HepG2 (cell line): Measurements from ENCODE around the gene CCDC106. TPM values are rescaled to one million over a fixed set of nuclear protein-coding genes. Genes with fewer than 3 reads are reported as not detected.
A peak's percentile ranks its signal among the peaks of the same experiment; 100 is the strongest.

ENCODE experiments used
- AKNA ChIP-seq: sonication (generic); formaldehyde crosslinking; IDR thresholded peaks from 2 replicates; pipeline ENCODE4 v1.4.0; 2020; ENCODE audit warnings: missing genetic modification reagents, borderline replicate concordance
- ATF2 ChIP-seq: sonication (generic); formaldehyde crosslinking; IDR thresholded peaks from 2 replicates; pipeline ENCODE4 v1.4.0; 2020; ENCODE audit warnings: missing genetic modification reagents
- MIER3 ChIP-seq: IDR thresholded peaks from 2 replicates; pipeline ENCODE4 v1.6.1; 2016; ENCODE audit warnings: missing compliant biosample characterization, borderline replicate concordance
- NCOA2 ChIP-seq: sonication (generic); formaldehyde crosslinking; IDR thresholded peaks from 2 replicates; pipeline ENCODE4 v1.8.0; 2022; ENCODE audit warnings: inconsistent platforms
- PTBP1 ChIP-seq: fragments of 200-400 bp; formaldehyde crosslinking; IDR thresholded peaks from 2 replicates; pipeline ENCODE4 v1.6.1; 2018; ENCODE audit warnings: low read length, low read depth; ENCODE audit not compliant: poor library complexity, severe bottlenecking
- SNAPC5 ChIP-seq: sonication (generic); formaldehyde crosslinking; IDR thresholded peaks from 2 replicates; pipeline ENCODE4 v1.8.1; 2023; ENCODE audit warnings: mild to moderate bottlenecking, missing genetic modification reagents, borderline replicate concordance
- STAT6 ChIP-seq: sonication (generic); formaldehyde crosslinking; IDR thresholded peaks from 2 replicates; pipeline ENCODE4 v1.4.0; 2020; ENCODE audit warnings: missing genetic modification reagents, mild to moderate bottlenecking, borderline replicate concordance
- TRIM24 ChIP-seq: sonication (generic); formaldehyde crosslinking; IDR thresholded peaks from 2 replicates; pipeline ENCODE4 v1.8.0; 2022; ENCODE audit warnings: mild to moderate bottlenecking, missing genetic modification reagents
- ZBTB46 ChIP-seq: sonication (generic); formaldehyde crosslinking; IDR thresholded peaks from 2 replicates; pipeline ENCODE4 v1.4.0; 2020; ENCODE audit warnings: mild to moderate bottlenecking, missing genetic modification reagents, borderline replicate concordance
- ZNF619 ChIP-seq: sonication (generic); formaldehyde crosslinking; IDR thresholded peaks from 2 replicates; pipeline ENCODE4 v1.4.0; 2020; ENCODE audit warnings: mild to moderate bottlenecking, missing genetic modification reagents
- ZNF737 ChIP-seq: sonication (generic); formaldehyde crosslinking; IDR thresholded peaks from 2 replicates; pipeline ENCODE4 v1.5.0; 2020; ENCODE audit warnings: missing genetic modification reagents, mild to moderate bottlenecking, borderline replicate concordance
- ZNF800 ChIP-seq: sonication (generic); formaldehyde crosslinking; IDR thresholded peaks from 2 replicates; pipeline ENCODE4 v1.4.0; 2020; ENCODE audit warnings: missing genetic modification reagents
- ZZZ3 ChIP-seq: sonication (generic); formaldehyde crosslinking; IDR thresholded peaks from 2 replicates; pipeline ENCODE4 v1.4.0; 2020; ENCODE audit warnings: missing genetic modification reagents, mild to moderate bottlenecking, borderline replicate concordance
- polyA plus RNA-seq, 8 experiments: library from polyadenylated mRNA; depleted of rRNA in 3 of 8; stranded (reverse) in 7 of 8; unstranded in 1 of 8; fragments of >200 nt; fragmentation: Illumina TruSeq in 4 of 8; extraction: Trizol in 4 of 8; gene quantifications; 2 replicates each; pipeline versions ENCODE4 v1.2.1 to v1.2.3, GENCODE V29; 2011 to 2016; ENCODE audit warnings: low read depth in 4 of 8, missing spikeins in 1 of 8, mixed read lengths in 1 of 8; ENCODE audit not compliant: insufficient read depth in 1 of 8
- total RNA-seq, 5 experiments: library from RNA; depleted of rRNA; stranded (reverse); fragments of >200 nt; fragmentation: Illumina TruSeq; extraction: Trizol; gene quantifications; 2 replicates each; pipeline ENCODE4 v1.2.3, GENCODE V29; 2016; ENCODE audit warnings: low read depth in 1 of 5

CCDC106 gene
- total and polyA plus RNA-seq, 2 of the 13 experiments (the other 11 are each of a cell fraction or from before 2014, with no cell fraction given), result 4.7 to 8.8 TPM

- 0 out of 2 replicates have a peak, but pooled peaks have one; percentile 41 for TF ChIP-seq ZNF800 (CRISPR knock-in tag)
- TF ChIP-seq NCOA2 (CRISPR knock-in tag), result peak; percentile 48; the same call in 1 of the 2 replicates
- no peak for TF ChIP-seq PTBP1
- TF ChIP-seq ZNF619 (CRISPR knock-in tag), result 0 out of 2 replicates have a peak, but pooled peaks have one; percentile 49
- TF ChIP-seq MIER3 (CRISPR knock-in tag), result 0 out of 2 replicates have a peak, but pooled peaks have one; percentile 25
- no peak for TF ChIP-seq SNAPC5 (CRISPR knock-in tag)
- no peak for TF ChIP-seq TRIM24 (CRISPR knock-in tag)
- no peak for TF ChIP-seq ZNF737 (CRISPR knock-in tag)
- TF ChIP-seq ZBTB46 (CRISPR knock-in tag), result no peak
- no peak for TF ChIP-seq AKNA (CRISPR knock-in tag)
- no peak for TF ChIP-seq ATF2 (CRISPR knock-in tag)
- 0 out of 2 replicates have a peak, but pooled peaks have one; percentile 26 for TF ChIP-seq STAT6 (CRISPR knock-in tag)
- TF ChIP-seq ZZZ3 (CRISPR knock-in tag), result no peak
These were observed 35.6 kb downstream of the CCDC106 start (continued) for GRCh38 chr19:55683449-55684261.
